OCI-LY1 (cell line): Measurements from ENCODE around the gene PROZ.

ENCODE experiments used
- CTCF ChIP-seq: fragments of 200-600 bp; sonication (generic), shearing (Covaris generic); IDR thresholded peaks from 2 replicates; pipeline ENCODE4 v1.5.1; 2017; ENCODE audit warnings: mild to moderate bottlenecking, antibody characterized with exemption, low read length, moderate library complexity, mixed read lengths
- EZH2 ChIP-seq: fragments of 200-600 bp; sonication (generic), shearing (Covaris generic); IDR thresholded peaks from 2 replicates; pipeline ENCODE4 v1.8.0; 2017; ENCODE audit warnings: borderline replicate concordance, mixed run types, mild to moderate bottlenecking, antibody characterized with exemption, low read length, moderate library complexity, mixed read lengths

GRCh38 chr13:113157206-113157928 lies 1.1 kb upstream of the PROZ start:
- TF ChIP-seq EZH2: no peak
- TF ChIP-seq CTCF: no peak
